K562 (cell line): ENCODE results near the gene ADAMTS6. TPM values are rescaled to one million over a fixed set of nuclear protein-coding genes. Genes with fewer than 3 reads are reported as not detected.
A peak's percentile ranks its signal among the peaks of the same experiment; 100 is the strongest.

Experiments used
- ATAC-seq: fragments of 200-7000 bp; cut with Tn5 transposase; 3 replicates; pipeline ENCODE4 v1.9.1; 2020; ENCODE audit warnings: moderate library complexity
- BruUV-seq: library from RNA; stranded (reverse); fragments of 400-500 nt; replicated peaks from 2 replicates; lab custom pipeline; 2021; lab: Mats Ljungman, UMichigan
- CTCF ChIA-PET: fragments of 300-600 bp; formaldehyde crosslinking; extraction: SDS; loops from one replicate; lab custom pipeline; 2021; ENCODE audit warnings: low intra/inter-chr PET ratio; lab: Yijun Ruan, JAX
- POLR2A ChIA-PET: fragments of 300-600, 350-650 bp; sonication (Branson Sonifier 250); formaldehyde crosslinking; extraction: SDS; loops from one replicate; lab custom pipeline; 2021; ENCODE audit warnings: antibody characterized with exemption, inconsistent platforms; lab: Yijun Ruan, JAX
- DNase-seq, 4 experiments: peaks; one replicate each; pipeline versions ENCODE4 v3.0.0 to v3.0.0-alpha.2; 2011 to 2018; ENCODE audit warnings: low spot score in 3 of 4, mixed read lengths in 3 of 4; ENCODE audit errors: extremely low read depth in 1 of 4
- FAIRE-seq: peaks from 2 replicates; lab custom pipeline; 2011; peaks lifted over from hg19 to GRCh38; lab: Jason Lieb, UNC
- H2AFZ ChIP-seq: 2 replicates; pipeline ENCODE4 v1.6.0; 2011; ENCODE audit warnings: low read depth, low read length, control low read depth, inconsistent platforms
- H3K27ac ChIP-seq: fragments of 200-600 bp; 3 replicates; pipeline ENCODE4 v1.8.0; 2011; ENCODE audit warnings: low read depth, mild to moderate bottlenecking, control low read depth, inconsistent platforms, low read length, moderate library complexity, mixed read lengths; ENCODE audit errors: extremely low read depth
- H3K27me3 ChIP-seq, 2 experiments: fragments of 300-600 bp in 1 of 2; 2 replicates in 1 of 2; 3 replicates in 1 of 2; pipeline versions ENCODE4 v1.6.0 to v1.8.0; 2011; ENCODE audit warnings: inconsistent platforms in 2 of 2, low read length in 2 of 2, mild to moderate bottlenecking in 1 of 2, mixed read lengths in 1 of 2, moderate library complexity in 1 of 2; ENCODE audit not compliant: control insufficient read depth in 2 of 2, insufficient read depth in 2 of 2
- H3K36me3 ChIP-seq: fragments of 300-600 bp; 3 replicates; pipeline ENCODE4 v1.8.0; 2011; ENCODE audit warnings: mild to moderate bottlenecking, low read length, inconsistent platforms; ENCODE audit not compliant: control insufficient read depth, insufficient read depth
- H3K4me1 ChIP-seq, 2 experiments: fragments of 200-600 bp in 1 of 2; replicated peaks in 1 of 2; 2 replicates in 1 of 2; 3 replicates in 1 of 2; pipeline versions ENCODE4 v1.5.1 to v1.8.0; 2011; ENCODE audit warnings: inconsistent platforms in 2 of 2, low read length in 2 of 2, mild to moderate bottlenecking in 1 of 2, mixed read lengths in 1 of 2, moderate library complexity in 1 of 2; ENCODE audit not compliant: control insufficient read depth in 2 of 2, insufficient read depth in 2 of 2
- H3K4me2 ChIP-seq: 2 replicates; pipeline ENCODE4 v1.6.1; 2011; ENCODE audit warnings: low read length, control low read depth, inconsistent platforms, mixed read lengths; ENCODE audit not compliant: insufficient read depth
- H3K4me3 ChIP-seq: fragments of 200-600 bp; sonication (generic), shearing (Covaris generic); 2 replicates; pipeline ENCODE4 v1.5.1; 2016; ENCODE audit warnings: control low read depth, inconsistent platforms
- H3K79me2 ChIP-seq: fragments of 200-600 bp; 3 replicates; pipeline ENCODE4 v1.8.0; 2011; ENCODE audit warnings: low read length, inconsistent platforms; ENCODE audit not compliant: control insufficient read depth, insufficient read depth
- H3K9ac ChIP-seq, 2 experiments: 2 replicates each; pipeline versions ENCODE4 v1.6.0 to v1.6.1; 2011; ENCODE audit warnings: low read depth in 2 of 2, low read length in 2 of 2, control low read depth in 1 of 2, inconsistent platforms in 1 of 2, mild to moderate bottlenecking in 1 of 2, mixed read lengths in 1 of 2; ENCODE audit not compliant: insufficient read depth in 1 of 2
- H3K9me1 ChIP-seq: one replicate; pipeline ENCODE4 v1.6.0; 2011; ENCODE audit warnings: inconsistent platforms, mild to moderate bottlenecking, low read length, moderate library complexity; ENCODE audit not compliant: control insufficient read depth, insufficient read depth
- H3K9me3 ChIP-seq: replicated peaks from 2 replicates; pipeline ENCODE4 v1.5.1; 2011; ENCODE audit warnings: low read depth, low read length, inconsistent platforms; ENCODE audit not compliant: control insufficient read depth, insufficient read depth
- H4K20me1 ChIP-seq: replicated peaks from 2 replicates; pipeline ENCODE4 v1.6.1; 2011; ENCODE audit warnings: low read length, inconsistent platforms, mixed read lengths; ENCODE audit not compliant: control insufficient read depth, insufficient read depth
- FIP1L1 ChIP-seq: fragments of 200-400 bp; formaldehyde crosslinking; IDR thresholded peaks from 2 replicates; pipeline ENCODE4 v1.6.1; 2018; ENCODE audit warnings: mild to moderate bottlenecking, low read depth, low read length; ENCODE audit not compliant: poor library complexity, severe bottlenecking
- IRF9 ChIP-seq: fragments of 450-650 bp; IDR thresholded peaks from 2 replicates; pipeline ENCODE4 v1.6.1; 2016; ENCODE audit warnings: missing biosample characterization, missing genetic modification characterization
- MTA3 ChIP-seq: fragments of 450-650 bp; formaldehyde crosslinking; IDR thresholded peaks from 2 replicates; pipeline ENCODE4 v1.6.1; 2017; ENCODE audit warnings: mild to moderate bottlenecking, borderline replicate concordance
- MYNN ChIP-seq, 2 experiments: sonication (generic); formaldehyde crosslinking in 1 of 2; IDR thresholded peaks; 2 replicates each; pipeline versions ENCODE4 v1.5.0 to v1.6.1; 2016 to 2020; ENCODE audit warnings: antibody characterized with exemption in 1 of 2, missing genetic modification reagents in 1 of 2
- TAF1 ChIP-seq: IDR thresholded peaks from 2 replicates; pipeline ENCODE4 v1.6.1; 2011; ENCODE audit warnings: mild to moderate bottlenecking, low read length, moderate library complexity; ENCODE audit not compliant: insufficient read depth, control insufficient read depth, severe bottlenecking; ENCODE audit errors: extremely low read depth
- WGBS: fragments of 100-300 bp; shearing (Covaris generic); methylation state at CpG from one replicate; pipeline ENCODE4 v1.1.6; 2016; ENCODE audit warnings: low coverage, mixed read lengths; ENCODE audit not compliant: insufficient coverage; ENCODE audit errors: missing lambda C conversion rate; 5-methylcytosine and 5-hydroxymethylcytosine counted together
- in situ Hi-C: fragments of 300-500 bp; cut with MboI; formaldehyde crosslinking; loops from 4 replicates; pipeline ENCODE4 v1.15.0; 2018; ENCODE audit warnings: inconsistent platforms, mixed read lengths
- intact Hi-C: fragments of 100-400 bp; cut with micrococcal nuclease; formaldehyde crosslinking; loops from 2 replicates; pipeline ENCODE4 v1.14.2; 2022
- polyA plus RNA-seq, 8 experiments: library from polyadenylated mRNA; depleted of rRNA in 4 of 8; stranded (reverse) in 5 of 8; unstranded in 3 of 8; fragments of >200 nt; fragmentation: Nextera tagmentation in 2 of 8; fragmentation: Illumina TruSeq in 1 of 8; extraction: Ambion mirVana in 2 of 8; extraction: Trizol in 1 of 8; gene quantifications; 2 replicates each; pipeline versions ENCODE4 v1.2.1 to v1.2.3, GENCODE V29; 2011 to 2014; ENCODE audit warnings: inconsistent platforms in 1 of 8, missing spikeins in 1 of 8
- total RNA-seq, 7 experiments: library from RNA; depleted of rRNA in 6 of 7; stranded (reverse); fragments of >200 nt in 6 of 7; fragmentation: Illumina TruSeq in 2 of 7; extraction: Trizol in 2 of 7; gene quantifications; 2 replicates each; pipeline versions ENCODE4 v1.2.1 to v1.2.3, GENCODE V29; 2011 to 2021; ENCODE audit warnings: low replicate concordance in 1 of 7

Gene ADAMTS6
- total and polyA plus RNA-seq, 9 of the 15 experiments (the other 6 are each of a cell fraction or from before 2014, with no cell fraction given) = 0.57 to 5.3 (median 1.5) TPM

GRCh38 chr5:65525726-65526125 is 44.0 kb upstream of the ADAMTS6 start:
- in situ Hi-C loops (no loop called here), intact Hi-C loops (no loop called here)
- Histone ChIP-seq H3K27ac (no peak overlapping the region), H3K4me1 (no peaks in the 10 kb centered on the region), H3K27me3 (no peaks in the 10 kb centered on the region), H3K9me3 (no peaks in the 10 kb centered on the region), H3K9me1 (no peaks in the 10 kb centered on the region), H3K36me3 (peaks cover 37% of the 10 kb centered on the region), H2AFZ (no peak overlapping the region), H3K9ac (no peak overlapping the region), H4K20me1 (no peaks in the 10 kb centered on the region), H3K4me3 (no peak overlapping the region), H3K79me2 (no peaks in the 10 kb centered on the region), H3K4me2 (no peak overlapping the region)
- ATAC-seq (no peak), DNase-seq (no peak), FAIRE-seq (no peak)
- BruUV-seq = no TSS peak
- CTCF ChIA-PET = interaction anchor here (0.6 kb wide), 1 partner anchor 263 kb away, joined by 3 read pairs; no protein-coding TSS in a partner anchor
- POLR2A ChIA-PET = no interaction called here
- TF ChIP-seq FIP1L1 (no peak), MTA3 (no peak), TAF1 (no peak)
- WGBS = 92% methylated on average over 3 of the region's 3 CpGs

- H3K4me3 ChIP-seq = no peak overlapping the region
- ATAC-seq = no peak
- TF ChIP-seq IRF9 (tag) = no peak
- TF ChIP-seq MYNN (IDR thresholded peaks at IDR 0.05) = peak; percentile 99
- peak; percentile 88 for TF ChIP-seq MYNN (CRISPR knock-in tag; IDR thresholded peaks at IDR 0.05)
- in situ Hi-C loops (no loop called here), intact Hi-C loops (no loop called here)
- FAIRE-seq = peak; percentile 15
- no peaks in the 10 kb centered on the region for H4K20me1 ChIP-seq
- H3K79me2 ChIP-seq = no peaks in the 10 kb centered on the region
- H3K36me3 ChIP-seq = peaks cover 2% of the 10 kb centered on the region; the same call in 1 of the 3 replicates
- no peaks in the 10 kb centered on the region for H3K9me3 ChIP-seq
- no TSS peak for BruUV-seq
- 44% methylated on average over 6 of the region's 6 CpGs for WGBS
- ChIA-PET POLR2A (interaction anchor here (0.7 kb wide), 1 partner anchor 12 kb away, joined by 3 read pairs; no protein-coding TSS in a partner anchor), CTCF (no interaction called here)
- H3K9ac ChIP-seq = no peak overlapping the region
- H3K4me1 ChIP-seq = no peaks in the 10 kb centered on the region
- no peak overlapping the region for H3K4me2 ChIP-seq
- H3K27me3 ChIP-seq = no peaks in the 10 kb centered on the region
- no peak overlapping the region for H2AFZ ChIP-seq
- no peaks in the 10 kb centered on the region for H3K9me1 ChIP-seq
- no peak overlapping the region for H3K27ac ChIP-seq
- DNase-seq = no peak
These were observed 30.6 kb upstream of the ADAMTS6 start for GRCh38 chr5:65512170-65512937.
